ENCODE results near the gene MROH7. TPM values are rescaled to one million over a fixed set of nuclear protein-coding genes. Genes with fewer than 3 reads are reported as not detected.

MROH7 gene
- total RNA-seq, 1 experiment from 2014 or later: 0.13 TPM

- ChIA-PET CTCF (interaction anchor here (0.9 kb wide), 1 partner anchor 151 kb away, joined by 3 read pairs; no protein-coding TSS in a partner anchor), POLR2A (no interaction called here)
- no peak for DNase-seq (ENCODE audit: low spot score)
- H3K27ac Mint-ChIP-seq: no peak overlapping the region
- H3K36me3 Mint-ChIP-seq: no peaks in the 10 kb centered on the region
- H3K4me1 Mint-ChIP-seq: peaks cover 3% of the 10 kb centered on the region
- no peak for TF ChIP-seq ARID4B (CRISPR knock-in tag; IDR thresholded peaks at IDR 0.05; ENCODE audit: borderline replicate concordance)
- no peak for TF ChIP-seq E2F5 (CRISPR knock-in tag; IDR thresholded peaks at IDR 0.05)
- TF ChIP-seq AFF4 (CRISPR knock-in tag; IDR thresholded peaks at IDR 0.05; ENCODE audit: borderline replicate concordance): no peak
- no peak for TF ChIP-seq ZNF281 (CRISPR knock-in tag; IDR thresholded peaks at IDR 0.05)
- TF ChIP-seq USF2 (CRISPR knock-in tag; IDR thresholded peaks at IDR 0.05): no peak
- TF ChIP-seq RELA (CRISPR knock-in tag; IDR thresholded peaks at IDR 0.05; ENCODE audit: borderline replicate concordance): no peak
- no peak for TF ChIP-seq USF1 (CRISPR knock-in tag; IDR thresholded peaks at IDR 0.05)
- no peak for TF ChIP-seq FOXJ3 (CRISPR knock-in tag; IDR thresholded peaks at IDR 0.05; ENCODE audit: borderline replicate concordance)
- no peak for TF ChIP-seq CTCF (IDR thresholded peaks at IDR 0.05)
- no peak for TF ChIP-seq SOX15 (CRISPR knock-in tag; IDR thresholded peaks at IDR 0.05)
- TF ChIP-seq ZNF532 (CRISPR knock-in tag; IDR thresholded peaks at IDR 0.05; ENCODE audit: borderline replicate concordance): no peak
- no peak for TF ChIP-seq FOXP1 (CRISPR knock-in tag; IDR thresholded peaks at IDR 0.05; ENCODE audit: borderline replicate concordance)
- no peak for TF ChIP-seq PREB (CRISPR knock-in tag; IDR thresholded peaks at IDR 0.05; ENCODE audit: borderline replicate concordance)
- TF ChIP-seq NFYB (CRISPR knock-in tag; conservative IDR thresholded peaks at IDR 0.05; ENCODE audit: low read depth): no peak
- no peak for TF ChIP-seq TEAD4 (CRISPR knock-in tag; IDR thresholded peaks at IDR 0.05)
- peaks cover 3% of the 10 kb centered on the region for H3K27me3 Mint-ChIP-seq (ENCODE audit: low read depth)
- no peak for ATAC-seq
- no peaks in the 10 kb centered on the region for H3K9me3 Mint-ChIP-seq
- no peak overlapping the region for H3K4me3 Mint-ChIP-seq
Observed at GRCh38 chr1:54650417-54650816, 8.8 kb downstream of the MROH7 start.

Data from WTC11 (cell line).